GM21423 (cell line): ENCODE data around the gene TMPRSS4.

Source experiments
- ATAC-seq: cut with Tn5 transposase; IDR thresholded peaks from one replicate; pipeline ENCODE4 v1.9.1; 2021; ENCODE audit warnings: mild to moderate bottlenecking, moderate library complexity; ENCODE audit not compliant: unreplicated experiment

Gene TMPRSS4

DNA sequence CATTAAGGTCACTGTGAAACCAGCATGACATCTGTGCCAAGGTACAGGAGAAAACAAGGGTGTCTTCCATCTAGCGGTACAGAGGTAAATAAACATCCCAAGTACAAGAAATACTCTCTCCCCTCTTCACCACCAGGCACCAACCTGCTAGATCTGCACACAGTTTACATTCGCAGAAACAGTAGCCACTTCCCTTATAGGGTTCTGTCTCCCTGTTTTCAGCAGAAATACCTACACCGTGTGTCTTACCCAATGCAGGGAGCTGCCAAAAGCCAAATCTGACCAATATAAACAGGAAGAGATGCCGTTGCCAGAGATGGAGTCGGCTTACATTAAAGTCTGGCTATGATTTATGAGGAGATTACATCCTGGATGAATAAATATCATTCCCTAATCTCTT, 74.6 kb downstream of the TMPRSS4 start:
- ATAC-seq, result no peak

DNA sequence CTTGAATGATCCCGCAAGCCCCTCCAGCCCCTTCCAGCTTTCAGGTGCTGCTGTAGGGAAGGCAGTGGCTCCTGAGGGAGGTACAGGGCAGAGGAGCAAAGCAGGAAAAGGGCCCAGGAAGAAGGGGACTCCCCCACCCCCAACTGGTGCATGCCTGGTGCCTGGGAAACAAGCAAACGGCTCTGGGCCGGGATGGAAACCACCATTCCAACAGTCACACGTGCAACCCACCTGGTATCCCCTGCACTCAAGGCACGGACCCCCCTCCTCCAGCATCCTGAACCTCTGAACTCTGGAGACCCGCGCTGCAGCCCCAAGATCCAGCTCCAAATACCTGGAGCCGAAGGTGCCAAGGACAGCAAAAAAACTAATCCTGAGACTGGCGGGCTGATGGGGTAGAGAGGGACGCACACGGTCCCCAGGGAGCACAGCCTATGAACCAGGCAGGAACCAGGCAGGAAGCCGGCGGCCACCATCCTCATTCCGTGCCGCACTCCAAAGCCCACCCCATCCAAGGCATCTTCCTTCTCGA, 75.2 kb downstream of the TMPRSS4 start:
- ATAC-seq, result no peak

DNA sequence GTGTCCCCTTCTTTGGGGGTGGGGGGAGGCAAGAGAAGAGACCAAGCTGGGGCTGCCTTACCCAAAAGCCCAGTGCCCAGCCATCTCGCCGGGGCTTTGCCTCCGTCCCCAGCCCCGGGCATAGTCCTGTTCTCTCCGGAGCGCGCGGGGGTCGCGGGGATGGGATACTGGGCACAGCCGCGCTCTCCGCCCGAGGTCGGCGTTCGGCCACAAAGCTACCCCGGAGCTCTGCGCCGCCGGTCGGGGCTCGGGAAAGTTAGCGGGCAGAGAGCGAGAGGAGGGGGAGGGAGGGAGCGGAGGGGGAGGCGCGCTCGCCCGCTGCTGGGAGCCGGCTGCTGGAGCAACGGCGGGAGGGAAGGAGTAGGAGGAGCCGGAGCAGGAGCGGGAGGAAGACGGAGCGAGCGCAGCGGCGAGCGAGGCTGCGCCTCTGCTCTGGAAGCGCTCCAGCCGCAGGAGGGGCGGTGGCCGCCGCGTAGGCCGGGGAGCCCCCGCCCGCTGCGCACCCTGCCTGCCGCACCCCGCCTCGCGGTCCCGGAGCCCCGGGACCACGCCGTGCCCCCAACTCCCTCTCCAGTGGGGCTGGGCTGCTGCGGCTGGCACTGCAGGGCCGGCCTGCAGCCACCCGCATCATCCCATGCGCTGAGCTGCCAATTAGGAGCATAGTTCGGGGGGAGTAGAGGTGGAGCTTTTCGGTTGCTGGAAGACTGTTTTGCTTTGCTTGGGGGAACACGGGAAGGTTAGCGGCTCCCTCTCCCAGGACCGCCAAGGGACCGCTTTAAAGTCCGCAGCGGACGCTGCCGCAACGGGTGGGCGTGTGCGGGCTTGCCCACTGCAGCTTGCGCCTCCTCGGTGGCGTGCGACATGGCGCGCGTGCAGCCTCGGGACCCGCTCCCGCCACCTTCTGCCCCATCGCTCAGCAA, 75.9 kb downstream of the TMPRSS4 start, which contains the start of gene SCN4B:
Gene SCN4B, minus strand, starts transcription at position 272 of the 920 bp plus-strand sequence. Its CDS starts 150 bp downstream, at position 122.
- ATAC-seq, result no peak

DNA sequence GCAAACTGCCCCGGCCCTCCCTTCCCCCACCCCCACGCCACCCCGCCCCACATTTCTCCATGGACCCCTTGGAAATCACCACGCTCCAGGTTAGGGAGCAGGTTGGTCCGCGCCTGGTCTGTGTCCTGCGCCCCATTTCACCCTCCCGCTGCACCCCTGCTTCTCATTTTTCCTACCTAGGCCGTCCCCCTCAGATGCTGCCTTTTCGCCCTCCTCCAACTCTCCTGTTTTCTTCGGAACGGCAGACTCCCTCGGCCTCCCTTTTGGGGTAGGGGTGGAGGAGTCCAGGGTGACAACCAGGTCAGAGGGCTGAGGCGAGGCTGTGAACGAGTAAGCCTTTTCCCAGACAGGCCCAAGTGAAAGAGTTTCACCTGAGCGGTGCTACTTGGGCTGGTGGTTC, 76.6 kb downstream of the TMPRSS4 start:
- no peak for ATAC-seq

DNA sequence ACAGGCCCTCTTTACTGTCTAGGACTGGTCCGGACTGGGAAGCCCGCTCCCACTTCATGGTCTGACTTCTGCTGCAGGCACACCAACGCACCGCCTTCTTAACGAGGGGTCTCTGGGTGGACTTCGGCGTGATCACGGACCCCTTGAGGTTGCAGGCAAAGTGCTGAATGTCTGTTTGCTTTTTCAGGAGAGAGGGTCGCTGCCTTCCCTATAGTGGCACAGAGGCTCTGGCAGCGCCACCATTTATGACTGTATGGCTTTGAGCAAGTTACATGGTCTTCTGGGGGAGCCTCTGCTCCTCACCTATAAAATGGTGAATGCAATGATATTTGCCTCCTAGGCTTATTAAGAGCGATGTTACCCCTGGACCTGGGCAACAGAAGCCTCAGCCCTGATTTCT, 77.1 kb downstream of the TMPRSS4 start:
- ATAC-seq, result no peak

DNA sequence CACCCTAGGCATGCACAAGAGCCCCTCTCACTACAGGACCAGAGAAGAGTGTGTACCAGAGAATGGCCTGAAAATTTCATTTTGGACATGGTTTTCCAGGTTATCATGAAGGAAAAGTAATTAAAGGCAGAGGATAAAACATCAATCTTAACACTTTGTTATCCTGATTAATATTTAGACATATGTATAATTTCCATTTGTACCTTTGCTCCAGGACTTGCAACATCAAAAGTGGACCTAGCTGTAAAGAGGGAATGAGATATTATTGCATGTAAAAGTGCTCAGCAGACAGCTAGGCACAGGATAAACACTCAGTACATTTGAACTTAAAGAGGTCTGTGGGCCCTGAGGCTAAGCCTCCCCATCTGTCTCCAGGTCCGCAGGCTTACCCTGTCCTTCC, 77.8 kb downstream of the TMPRSS4 start:
- no peak for ATAC-seq

DNA sequence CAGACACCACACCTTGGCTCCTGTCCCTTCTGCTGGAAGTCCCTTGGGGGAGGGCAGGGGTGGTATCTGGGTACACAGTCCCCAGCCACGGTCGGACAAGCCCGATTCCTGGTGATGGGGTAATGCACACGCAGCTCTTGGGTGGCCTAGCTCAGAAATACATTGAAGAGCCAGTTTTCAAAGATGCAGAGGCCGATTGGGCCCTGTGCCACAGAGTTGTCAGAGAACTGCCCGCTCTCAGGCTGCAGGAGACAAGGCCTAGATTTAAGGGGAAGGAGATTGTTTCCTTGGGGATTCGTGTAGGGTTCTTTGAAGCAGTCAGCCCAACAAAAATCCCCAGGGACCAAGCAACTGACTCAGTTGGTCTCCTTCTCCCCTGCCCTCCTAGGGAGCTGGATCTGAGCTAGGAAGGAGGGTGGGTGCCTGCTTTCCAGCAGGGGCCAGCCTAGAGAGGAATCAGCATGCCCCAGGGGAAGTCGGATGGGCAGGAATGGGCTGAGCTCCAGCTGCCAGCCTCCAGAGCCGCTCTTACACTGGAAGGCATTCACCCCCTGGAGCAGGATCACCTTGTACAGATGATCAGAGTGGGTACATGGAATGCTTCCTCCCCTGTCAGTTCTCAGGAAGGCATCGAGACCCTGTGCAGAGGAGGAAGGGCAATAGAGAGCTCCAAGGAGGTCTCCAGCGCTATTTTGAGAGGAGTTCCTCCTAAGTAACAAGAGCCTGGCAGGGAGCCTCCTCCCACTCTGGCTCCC, 79.1 kb downstream of the TMPRSS4 start:
- ATAC-seq, result no peak

DNA sequence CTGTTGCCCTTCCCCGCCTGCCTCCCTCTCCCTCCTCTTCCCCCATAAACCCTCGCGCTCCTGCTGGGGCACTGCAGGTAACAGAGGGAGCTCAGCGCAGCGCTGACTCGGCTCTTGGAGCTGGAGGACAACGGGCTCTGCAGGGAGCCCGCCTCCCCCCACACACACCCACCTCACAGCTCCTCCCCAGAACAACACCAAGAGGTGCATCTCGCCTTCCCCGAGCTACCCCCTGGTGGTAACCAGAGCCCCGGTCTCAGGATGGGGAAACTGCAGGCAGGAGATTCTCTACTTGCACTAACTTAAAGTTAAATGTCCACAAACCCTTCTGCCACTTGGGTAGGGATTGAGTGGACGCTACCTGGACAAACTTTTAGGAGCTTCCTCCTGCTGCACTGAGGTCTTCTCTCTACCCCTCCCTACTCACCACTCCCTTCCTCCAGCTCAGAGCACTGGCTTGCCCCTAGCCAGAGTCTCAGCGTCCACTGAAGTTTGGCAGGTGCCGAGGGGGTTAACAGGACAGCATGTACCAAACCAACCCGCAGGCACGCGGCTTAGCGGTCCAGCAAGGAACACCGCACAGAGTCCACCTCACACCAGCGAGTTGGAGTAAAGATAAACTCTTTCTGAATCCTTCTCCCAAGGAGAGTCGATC, 79.8 kb downstream of the TMPRSS4 start:
- no peak for ATAC-seq

DNA sequence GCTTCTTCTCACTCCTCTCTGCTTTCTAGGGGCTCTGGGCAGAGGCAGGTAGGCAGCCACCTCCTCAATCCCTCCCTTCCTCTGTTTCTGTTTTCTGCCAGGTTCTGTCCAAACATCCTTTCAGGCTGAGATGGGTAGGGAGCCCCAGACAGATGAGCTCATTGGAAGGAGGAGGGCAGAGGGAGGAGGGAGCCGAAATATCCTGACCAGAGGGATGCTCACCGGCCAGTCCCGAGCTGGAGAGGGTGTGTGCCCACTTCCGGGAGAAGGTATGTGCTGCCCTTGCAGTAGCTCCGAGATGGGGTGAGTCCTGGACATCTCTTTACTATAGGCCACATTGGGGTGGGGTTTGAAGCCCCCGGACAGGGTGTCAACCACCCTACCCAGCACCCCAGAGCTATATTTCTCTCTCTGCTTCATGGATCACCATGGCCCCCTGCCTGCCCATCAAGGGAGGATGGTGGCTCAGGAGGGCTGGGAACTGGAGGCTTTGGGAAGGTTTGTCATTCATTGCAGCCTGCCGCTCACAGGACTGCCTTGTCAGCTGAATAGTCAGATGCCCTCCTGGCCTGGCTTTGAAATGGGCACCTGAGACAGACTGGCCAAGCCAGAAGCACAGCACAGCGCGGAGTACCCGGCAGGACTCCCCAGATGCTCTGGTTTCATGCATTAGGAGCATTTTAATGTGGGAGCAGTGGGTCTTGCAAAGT, 80.5 kb downstream of the TMPRSS4 start:
- no peak for ATAC-seq

DNA sequence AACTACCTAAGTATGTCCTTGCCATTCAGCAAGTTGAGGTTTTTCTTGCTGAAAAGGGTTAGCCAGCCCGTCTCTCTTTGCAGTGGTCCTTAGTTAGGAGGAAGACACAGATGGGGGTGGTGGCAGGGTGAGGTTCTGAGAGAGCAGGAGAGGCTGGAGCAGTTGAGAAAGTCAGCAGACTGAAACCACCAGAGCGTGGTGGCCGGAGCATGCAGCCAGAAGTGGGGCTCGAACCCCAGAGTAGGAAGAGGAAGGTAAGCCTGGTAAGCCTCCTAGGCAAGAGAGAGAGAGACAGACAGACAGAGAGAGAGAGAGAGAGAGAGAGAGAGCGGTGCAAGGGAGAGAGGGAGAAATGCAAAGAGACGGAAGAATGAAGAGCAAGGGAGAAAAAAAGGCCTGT, 84.9 kb downstream of the TMPRSS4 start:
- ATAC-seq, result no peak

DNA sequence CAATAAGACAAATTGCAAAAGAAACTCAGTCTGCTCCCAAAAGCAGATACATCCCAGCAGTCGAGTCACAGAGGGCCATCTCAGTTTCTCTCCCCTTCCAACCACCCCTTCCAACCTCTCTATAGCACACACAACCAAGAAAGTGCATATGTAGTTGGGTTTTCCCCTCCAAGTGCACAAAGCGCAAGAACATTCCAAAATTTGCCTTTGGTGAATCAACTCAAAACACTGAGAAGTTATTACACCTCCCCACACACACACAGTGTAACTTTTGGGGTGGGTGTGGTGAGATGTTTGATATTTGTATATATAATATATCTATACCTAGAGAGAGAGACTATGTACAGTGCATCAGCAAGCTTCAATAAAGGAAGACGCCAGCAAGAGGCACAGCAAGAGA, 86.0 kb downstream of the TMPRSS4 start:
- no peak for ATAC-seq

DNA sequence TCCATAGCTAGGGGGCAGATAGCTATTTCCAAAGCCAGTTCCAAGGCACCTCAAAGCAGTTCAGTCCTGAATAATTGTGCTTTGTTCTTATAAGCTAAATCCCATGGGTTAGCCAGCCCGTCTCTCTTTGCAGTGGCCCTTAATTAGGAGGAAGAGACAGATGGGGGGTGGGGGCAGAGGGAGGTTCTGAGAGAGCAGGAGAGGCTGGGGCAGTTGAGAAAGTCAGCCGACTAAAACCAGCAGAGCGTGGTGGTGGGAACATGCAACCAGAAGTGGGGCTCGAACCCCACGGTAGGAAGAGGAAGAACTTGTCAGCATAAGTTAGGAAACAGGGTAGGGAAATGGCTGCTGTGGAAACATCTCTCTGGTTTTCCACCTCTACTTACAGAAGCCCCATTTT, 86.6 kb downstream of the TMPRSS4 start:
- no peak for ATAC-seq

DNA sequence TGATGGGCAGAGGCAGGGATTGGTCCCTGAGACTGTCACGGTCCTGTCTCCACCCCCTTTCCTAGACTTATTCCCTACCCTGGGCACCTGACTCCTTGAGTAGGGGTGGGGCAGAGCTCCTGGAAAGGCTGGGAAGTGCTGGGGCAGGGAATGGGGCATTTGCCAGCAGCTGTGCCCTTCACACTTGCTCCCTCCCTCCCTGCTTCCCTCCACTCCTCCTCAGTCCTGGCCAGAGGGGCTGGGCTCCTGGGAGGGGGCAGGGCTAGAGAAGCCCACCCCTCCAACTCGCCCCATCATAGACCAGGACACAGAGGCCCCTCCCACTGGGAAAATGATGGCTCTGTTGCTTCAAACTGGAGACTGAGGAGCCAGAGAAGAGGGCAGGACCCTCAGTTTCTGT, 88.0 kb downstream of the TMPRSS4 start:
- no peak for ATAC-seq

DNA sequence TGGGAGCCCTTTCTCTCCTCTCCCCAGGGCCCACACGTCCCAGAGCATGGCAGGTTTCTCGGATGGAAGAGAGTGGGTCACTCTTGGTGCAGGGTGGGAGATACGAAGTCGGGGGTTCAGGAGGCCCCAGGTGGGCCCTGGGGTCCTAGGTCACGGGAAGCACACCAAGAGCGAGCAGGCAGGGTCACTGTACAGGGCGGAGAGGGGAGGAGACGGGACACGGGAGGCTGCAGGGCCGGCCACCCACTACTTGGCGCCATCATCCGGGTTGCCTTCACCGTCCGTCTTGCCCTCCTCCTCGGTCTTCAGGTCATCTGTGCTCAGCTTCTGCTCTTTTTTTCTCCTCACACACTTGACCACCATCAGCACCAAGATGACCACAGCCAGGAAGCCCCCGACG, 89.8 kb downstream of the TMPRSS4 start:
- no peak for ATAC-seq

DNA sequence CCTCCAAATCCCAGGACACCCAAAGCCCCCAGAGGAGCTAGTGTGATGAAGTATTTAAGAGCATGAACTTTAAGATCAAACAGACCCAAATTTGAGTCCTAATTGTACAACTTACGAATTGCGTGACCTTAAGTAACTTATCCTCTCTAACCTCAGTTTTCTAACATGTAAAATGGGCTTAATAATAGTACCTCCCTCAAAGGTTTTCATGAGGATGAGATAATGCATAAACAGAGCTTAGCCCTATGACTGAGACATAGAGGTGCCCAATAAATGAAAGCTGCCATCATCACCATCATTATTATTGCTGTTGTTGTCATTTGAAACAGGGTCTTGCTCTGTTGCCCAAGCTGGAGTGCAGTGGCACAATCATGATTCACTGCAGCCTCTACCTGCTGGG, 90.4 kb downstream of the TMPRSS4 start:
- no peak for ATAC-seq

DNA sequence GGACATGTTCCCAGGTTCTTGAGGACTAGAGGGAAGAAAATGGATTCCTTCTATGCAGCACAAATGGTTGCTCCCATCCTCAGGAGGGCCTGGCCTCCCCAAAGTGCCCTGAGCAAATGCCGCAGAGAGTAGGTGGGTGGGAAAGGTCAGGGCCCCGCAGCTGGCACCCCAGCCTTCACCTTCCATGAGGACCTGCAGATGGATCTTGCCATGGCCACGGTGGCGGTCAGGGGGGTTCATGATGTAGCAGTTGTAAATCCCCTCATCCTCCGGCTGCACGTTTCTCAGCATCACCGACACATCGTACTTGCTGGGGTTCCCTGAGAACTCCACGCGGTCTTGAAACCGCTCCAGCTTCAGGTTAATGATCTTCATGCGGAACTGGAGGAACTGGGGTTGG, 91.0 kb downstream of the TMPRSS4 start:
- no peak for ATAC-seq

DNA sequence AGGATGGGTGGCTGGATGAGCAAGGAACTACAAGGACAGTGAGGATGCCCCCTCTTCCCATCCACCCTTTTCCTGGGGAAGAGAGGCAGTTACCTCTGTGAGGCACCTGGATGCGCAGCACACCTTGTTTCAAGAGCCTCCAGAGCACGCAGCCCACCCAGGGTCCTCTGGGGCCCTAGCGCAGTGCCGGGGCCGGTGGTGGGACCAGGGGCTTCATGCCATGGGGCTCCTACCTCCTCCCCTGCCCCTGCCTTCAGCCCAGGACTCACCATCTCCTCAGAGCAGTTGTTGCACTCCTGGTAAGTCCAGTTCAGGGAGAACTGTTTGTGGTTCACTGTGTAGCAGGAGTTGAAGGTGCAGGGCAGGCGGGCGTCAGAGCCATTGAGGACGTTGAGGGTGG, 91.4 kb downstream of the TMPRSS4 start:
- no peak for ATAC-seq

DNA sequence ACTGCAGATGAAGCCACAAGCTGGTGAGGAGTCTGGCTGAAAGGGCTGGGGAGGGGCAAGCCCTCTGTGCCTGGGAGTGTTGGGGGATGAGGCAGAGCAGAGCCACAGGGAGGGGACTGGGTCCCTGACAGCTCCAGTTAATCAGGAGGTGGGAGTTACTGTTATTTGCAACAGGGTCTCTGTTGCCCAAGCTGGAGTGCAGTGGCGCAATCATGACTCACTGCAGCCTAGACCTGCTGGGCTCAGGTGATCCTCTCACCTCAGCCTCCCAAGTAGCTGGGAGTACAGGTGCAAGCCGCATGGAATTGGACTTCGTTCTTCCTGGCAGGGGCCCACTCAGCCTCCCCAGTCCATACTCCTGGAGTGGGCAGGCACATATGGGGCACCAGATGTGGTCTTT, 91.9 kb downstream of the TMPRSS4 start:
- ATAC-seq, result no peak

DNA sequence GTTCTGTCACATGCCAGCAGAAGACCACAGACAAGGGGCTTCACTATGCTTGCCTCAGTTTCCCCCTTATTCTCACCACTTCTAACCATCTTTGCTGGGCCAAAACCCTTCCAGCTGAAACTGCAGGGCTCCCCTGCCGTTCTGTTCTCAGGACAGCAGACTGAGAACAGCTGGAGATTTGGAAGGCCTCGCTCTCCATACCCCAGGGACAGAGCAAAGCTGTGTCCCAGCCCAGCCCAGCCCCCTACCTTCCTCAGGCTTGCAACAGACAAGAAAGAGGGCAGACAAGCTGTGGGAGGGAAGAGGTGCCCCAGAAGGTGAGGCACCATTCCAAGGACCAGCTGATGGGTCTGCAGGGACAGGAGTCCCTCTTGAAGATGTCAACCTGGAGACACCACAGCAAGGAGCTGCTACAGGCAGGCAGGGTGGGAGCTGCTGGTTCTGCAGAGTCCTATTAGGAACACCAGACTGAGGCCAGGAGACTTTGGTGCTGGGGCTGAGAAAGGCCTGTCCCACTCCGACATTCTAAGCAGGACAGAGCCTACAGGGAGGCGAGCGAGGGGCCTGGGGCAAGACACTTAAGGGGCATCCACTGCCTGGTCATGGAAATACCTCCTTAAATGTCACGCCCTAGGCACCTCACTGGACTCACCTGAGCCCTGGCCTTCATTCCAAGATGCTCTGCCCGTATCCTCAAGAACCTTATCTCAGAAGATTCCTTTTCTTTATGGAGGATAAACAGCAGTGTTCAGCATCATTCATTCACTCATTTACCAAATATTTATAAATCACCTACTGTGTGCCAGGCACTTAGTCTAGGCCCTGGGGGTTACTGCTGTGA, 92.6 kb downstream of the TMPRSS4 start:
- ATAC-seq, result no peak

DNA sequence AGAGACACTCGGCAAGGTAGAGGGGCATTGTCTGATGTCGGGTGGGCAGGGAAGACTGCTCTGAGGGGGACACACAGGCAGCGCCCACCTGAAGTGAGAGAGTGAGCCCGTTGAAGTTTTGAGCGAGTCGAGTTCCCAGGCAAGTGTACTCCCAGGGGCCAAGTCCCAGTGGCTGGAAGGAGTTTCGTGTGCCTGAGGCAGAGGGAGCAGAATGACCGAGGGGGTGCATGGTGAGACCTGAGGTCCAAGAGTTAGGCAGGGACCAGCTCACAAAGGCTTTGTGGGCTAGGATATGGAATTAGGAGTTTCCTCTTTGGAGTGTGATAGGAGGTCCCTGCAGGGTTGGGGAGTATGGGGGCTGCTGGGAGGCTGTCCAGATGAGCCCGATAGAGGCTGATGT, 93.4 kb downstream of the TMPRSS4 start:
- no peak for ATAC-seq
